Gastrocnemius medialis (tissue), 4 donors: ENCODE measurements around the gene TLE1. TPM values are rescaled to one million over a fixed set of nuclear protein-coding genes. Genes with fewer than 3 reads are reported as not detected.

Experiments
- ATAC-seq, 2 donors: fragments of 150-250 bp; one replicate each; pipeline ENCODE4 v1.9.1; 2016
- DNase-seq, 2 donors: peaks; one replicate each; pipeline ENCODE4 v3.0.0-alpha.2; 2019
- H3K27ac ChIP-seq, 4 donors: fragments of 200-600 bp; sonication (generic); 1 replicate in 1 of 4; 2 replicates in 3 of 4; pipeline ENCODE4 v1.5.1; 2016 to 2018; ENCODE audit warnings: mild to moderate bottlenecking in 2 of 4, moderate library complexity in 1 of 4
- H3K27me3 ChIP-seq, 3 donors: fragments of 200-600 bp; sonication (generic) in 2 of 3; 1 replicate in 1 of 3; 2 replicates in 2 of 3; pipeline versions ENCODE4 v1.5.1 to v1.6.0; 2016 to 2019; ENCODE audit warnings: mild to moderate bottlenecking in 1 of 3, moderate library complexity in 1 of 3
- H3K36me3 ChIP-seq, 2 donors: fragments of 200-600 bp; sonication (generic) in 1 of 2; one replicate each; pipeline ENCODE4 v1.5.1; 2017 to 2018
- H3K4me1 ChIP-seq, 2 donors: fragments of 200-600 bp; sonication (generic) in 1 of 2; one replicate each; pipeline ENCODE4 v1.5.1; 2016 to 2017; ENCODE audit warnings: mild to moderate bottlenecking in 2 of 2
- H3K4me3 ChIP-seq, 4 donors: fragments of 200-600 bp; sonication (generic) in 3 of 4; 1 replicate in 1 of 4; 2 replicates in 3 of 4; pipeline ENCODE4 v1.5.1; 2016 to 2019; ENCODE audit warnings: mild to moderate bottlenecking in 2 of 4
- H3K9me3 ChIP-seq, 3 donors: fragments of 200-600 bp; sonication (generic) in 2 of 3; 1 replicate in 1 of 3; 2 replicates in 2 of 3; pipeline ENCODE4 v1.5.1; 2016 to 2019
- POLR2A ChIP-seq, 2 donors: fragments of 450-650 bp; IDR thresholded peaks; one replicate each; pipeline ENCODE4 v1.6.1; 2017; ENCODE audit warnings: antibody characterized with exemption in 2 of 2, mild to moderate bottlenecking in 2 of 2, moderate library complexity in 2 of 2
- in situ Hi-C, 4 donors: fragments of 200-750 bp; cut with MboI; loops; one replicate each; pipeline versions ENCODE4 v1.15.0 to v1.8.0; 2017; ENCODE audit warnings: low sequenced_read_pairs in 4 of 4
- intact Hi-C: fragments of 100-400 bp; cut with DNase I; formaldehyde crosslinking; loops from one replicate; pipeline ENCODE4 v1.15.1; 2023; ENCODE audit warnings: low total_unique reads
- total RNA-seq, 4 donors: library from RNA; depleted of rRNA; stranded (reverse); fragments of >200 nt; gene quantifications; one replicate each; pipeline versions ENCODE4 v1.1.0 to v1.2.3, GENCODE V29; 2016
- TF ChIP-seq, protein P1 (sequence below), 5 experiments: fragments of 450-650 bp in 3 of 5; fragments of 200-600 bp in 2 of 5; sonication (generic) in 2 of 5; IDR thresholded peaks in 4 of 5; conservative IDR thresholded peaks in 1 of 5; 1 replicate in 4 of 5; 2 replicates in 1 of 5; pipeline ENCODE4 v1.5.1; 2016 to 2019; ENCODE audit warnings: antibody characterized with exemption in 5 of 5, mild to moderate bottlenecking in 3 of 5, moderate library complexity in 3 of 5

Gene TLE1
- total RNA-seq, 4 donors from 2014 or later = 32.0 to 159 (median 55.4) TPM

DNA sequence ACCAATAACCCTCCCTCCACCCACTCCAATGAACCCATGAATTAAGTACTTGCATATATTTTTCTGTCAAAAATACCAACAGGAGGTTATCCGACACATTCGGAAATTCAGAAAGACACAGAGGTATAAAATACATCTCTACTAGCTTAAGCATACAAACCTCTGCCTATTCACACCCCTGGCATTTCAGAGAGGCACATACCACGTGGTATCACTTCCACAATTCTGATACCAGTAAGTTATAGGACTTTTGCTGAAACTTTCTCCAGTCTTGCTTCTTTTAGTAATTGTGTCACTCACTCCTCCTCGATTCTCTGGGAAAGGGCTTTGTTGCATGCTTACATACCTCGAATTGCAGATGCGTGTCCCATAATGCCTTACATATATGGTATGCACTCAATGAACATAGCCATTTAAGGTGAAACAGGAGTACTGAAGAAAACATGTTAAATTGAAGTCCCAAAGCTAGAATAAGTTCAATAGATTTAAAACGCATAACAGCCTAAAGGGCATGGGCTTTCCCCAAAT lies 58.1 kb downstream of the TLE1 start:
- Histone ChIP-seq H3K27me3 (no peaks in the 10 kb centered on the region), H3K27ac (no peak overlapping the region), H3K4me3 (no peak overlapping the region), H3K36me3 (peaks cover 3 to 9% of the 10 kb centered on the region in 2 donors), H3K4me1 (peaks cover 14 to 27% of the 10 kb centered on the region in 2 donors), H3K9me3 (no peaks in the 10 kb centered on the region)
- DNase-seq = no peak
- no peak for ATAC-seq
- in situ Hi-C loops = no loop called here
- no peak for TF ChIP-seq POLR2A (IDR thresholded peaks at IDR 0.05)
- TF ChIP-seq, protein P1, sequence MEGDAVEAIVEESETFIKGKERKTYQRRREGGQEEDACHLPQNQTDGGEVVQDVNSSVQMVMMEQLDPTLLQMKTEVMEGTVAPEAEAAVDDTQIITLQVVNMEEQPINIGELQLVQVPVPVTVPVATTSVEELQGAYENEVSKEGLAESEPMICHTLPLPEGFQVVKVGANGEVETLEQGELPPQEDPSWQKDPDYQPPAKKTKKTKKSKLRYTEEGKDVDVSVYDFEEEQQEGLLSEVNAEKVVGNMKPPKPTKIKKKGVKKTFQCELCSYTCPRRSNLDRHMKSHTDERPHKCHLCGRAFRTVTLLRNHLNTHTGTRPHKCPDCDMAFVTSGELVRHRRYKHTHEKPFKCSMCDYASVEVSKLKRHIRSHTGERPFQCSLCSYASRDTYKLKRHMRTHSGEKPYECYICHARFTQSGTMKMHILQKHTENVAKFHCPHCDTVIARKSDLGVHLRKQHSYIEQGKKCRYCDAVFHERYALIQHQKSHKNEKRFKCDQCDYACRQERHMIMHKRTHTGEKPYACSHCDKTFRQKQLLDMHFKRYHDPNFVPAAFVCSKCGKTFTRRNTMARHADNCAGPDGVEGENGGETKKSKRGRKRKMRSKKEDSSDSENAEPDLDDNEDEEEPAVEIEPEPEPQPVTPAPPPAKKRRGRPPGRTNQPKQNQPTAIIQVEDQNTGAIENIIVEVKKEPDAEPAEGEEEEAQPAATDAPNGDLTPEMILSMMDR (IDR thresholded peaks at IDR 0.05 in 4 of 5, conservative IDR thresholded peaks at IDR 0.05 in 1 of 5) = no peak
- intact Hi-C loops = no loop called here

- intact Hi-C loops = no loop called here
- Histone ChIP-seq H3K27me3 (no peaks in the 10 kb centered on the region), H3K4me1 (peaks cover 0 to 11% of the 10 kb centered on the region in 2 donors), H3K36me3 (peaks cover 3 to 9% of the 10 kb centered on the region in 2 donors), H3K4me3 (no peak overlapping the region), H3K9me3 (no peaks in the 10 kb centered on the region), H3K27ac (no peak overlapping the region)
- no peak for DNase-seq
- no peak for ATAC-seq
- TF ChIP-seq, protein P1 (IDR thresholded peaks at IDR 0.05 in 4 of 5, conservative IDR thresholded peaks at IDR 0.05 in 1 of 5) = no peak
- TF ChIP-seq POLR2A (IDR thresholded peaks at IDR 0.05) = no peak
- in situ Hi-C loops = no loop called here
These were observed 59.9 kb downstream of the TLE1 start for GRCh38 chr9:81629440-81629839.

DNA sequence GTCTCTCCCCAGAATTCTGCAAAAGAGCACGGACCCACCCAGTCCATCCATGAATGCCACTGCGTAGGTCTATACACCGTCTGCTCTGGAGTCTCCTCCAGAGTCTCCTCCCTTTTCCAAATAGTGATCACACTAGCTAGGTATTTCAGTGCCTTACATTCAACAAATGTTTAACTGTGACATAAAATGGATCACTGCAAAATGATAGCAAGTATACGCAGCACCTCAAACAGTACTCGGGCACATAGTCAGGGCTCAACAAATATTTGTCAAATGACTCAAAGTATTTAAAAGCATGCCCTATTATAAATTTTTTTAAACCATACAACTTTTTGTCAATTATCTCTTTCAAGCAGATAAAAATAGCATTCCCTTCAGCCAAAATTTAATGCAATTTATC lies 60.5 kb downstream of the TLE1 start:
- TF ChIP-seq, protein P1 (IDR thresholded peaks at IDR 0.05 in 4 of 5, conservative IDR thresholded peaks at IDR 0.05 in 1 of 5) = no peak
- no peak for TF ChIP-seq POLR2A (IDR thresholded peaks at IDR 0.05)
- ATAC-seq = no peak
- peaks cover 0 to 11% of the 10 kb centered on the region in 2 donors for H3K4me1 ChIP-seq
- no peak overlapping the region for H3K4me3 ChIP-seq
- H3K9me3 ChIP-seq = no peaks in the 10 kb centered on the region
- no peak overlapping the region for H3K27ac ChIP-seq
- intact Hi-C loops (no loop called here), in situ Hi-C loops (no loop called here)
- no peaks in the 10 kb centered on the region for H3K27me3 ChIP-seq
- H3K36me3 ChIP-seq = peaks cover 3 to 7% of the 10 kb centered on the region in 2 donors
- DNase-seq = no peak

GRCh38 chr9:81627481-81627880 lies 61.9 kb downstream of the TLE1 start:
- Histone ChIP-seq H3K4me1 (peaks cover 0 to 11% of the 10 kb centered on the region in 2 donors), H3K27ac (no peak overlapping the region), H3K4me3 (no peak overlapping the region), H3K36me3 (peaks cover 0 to 5% of the 10 kb centered on the region in 2 donors), H3K27me3 (no peaks in the 10 kb centered on the region), H3K9me3 (no peaks in the 10 kb centered on the region)
- in situ Hi-C loops = no loop called here
- DNase-seq (no peak), ATAC-seq (no peak)
- TF ChIP-seq, protein P1 (IDR thresholded peaks at IDR 0.05 in 4 of 5, conservative IDR thresholded peaks at IDR 0.05 in 1 of 5) = no peak
- no peak for TF ChIP-seq POLR2A (IDR thresholded peaks at IDR 0.05)
- intact Hi-C loops = no loop called here

DNA sequence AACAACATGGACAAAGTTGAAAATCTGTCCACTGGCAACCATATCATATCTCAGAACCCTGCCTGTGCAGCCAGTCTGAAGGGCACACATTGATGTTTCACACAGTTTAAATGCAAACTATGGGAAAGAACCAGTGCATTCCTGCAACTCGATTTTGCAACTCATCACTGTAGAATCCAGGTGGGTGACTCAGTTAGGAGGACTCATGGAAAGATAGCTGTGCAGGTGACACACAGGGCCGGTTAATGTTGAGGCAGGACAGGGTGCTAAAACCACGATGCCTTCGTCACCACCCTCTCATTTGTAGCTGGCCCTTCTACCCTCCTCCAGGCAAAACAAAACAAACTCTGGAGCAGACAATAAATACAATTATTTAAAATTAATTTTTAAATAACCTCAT lies 62.8 kb downstream of the TLE1 start:
- H3K4me1 ChIP-seq = peaks cover 7 to 18% of the 10 kb centered on the region in 2 donors
- ATAC-seq (no peak), DNase-seq (no peak)
- no peak overlapping the region for H3K27ac ChIP-seq
- peaks cover 0 to 4% of the 10 kb centered on the region in 2 donors for H3K36me3 ChIP-seq
- H3K27me3 ChIP-seq = no peaks in the 10 kb centered on the region
- no peak overlapping the region for H3K4me3 ChIP-seq
- in situ Hi-C loops = no loop called here
- no peaks in the 10 kb centered on the region for H3K9me3 ChIP-seq
- TF ChIP-seq, protein P1 (IDR thresholded peaks at IDR 0.05 in 4 of 5, conservative IDR thresholded peaks at IDR 0.05 in 1 of 5) = no peak
- TF ChIP-seq POLR2A (IDR thresholded peaks at IDR 0.05) = no peak
- intact Hi-C loops = no loop called here
